WERI-Rb-1 (cell line): ENCODE data around the gene STRBP.

ENCODE experiments used
- DNase-seq: peaks from one replicate; pipeline ENCODE4 v3.0.0-alpha.2; 2020
- H3K27ac ChIP-seq: fragments of 250-450 bp; sonication (Bioruptor Pico); 2 replicates; pipeline ENCODE4 v1.5.1; 2020; ENCODE audit warnings: mild to moderate bottlenecking, moderate library complexity
- H3K27me3 ChIP-seq: fragments of 250-450 bp; sonication (Bioruptor Pico); 2 replicates; pipeline ENCODE4 v1.5.1; 2021; ENCODE audit warnings: mild to moderate bottlenecking, low read depth, moderate library complexity; ENCODE audit not compliant: insufficient read depth, severe bottlenecking
- H3K36me3 ChIP-seq: fragments of 250-450 bp; sonication (Bioruptor Pico); 2 replicates; pipeline ENCODE4 v1.5.1; 2020; ENCODE audit warnings: mild to moderate bottlenecking, moderate library complexity
- H3K4me3 ChIP-seq: 2 replicates; pipeline ENCODE4 v1.5.1; 2011; ENCODE audit warnings: low read depth, mild to moderate bottlenecking, control low read depth, low read length
- H3K9me3 ChIP-seq: fragments of 250-450 bp; sonication (Bioruptor Pico); 2 replicates; pipeline ENCODE4 v1.5.1; 2021; ENCODE audit warnings: mild to moderate bottlenecking, moderate library complexity; ENCODE audit not compliant: severe bottlenecking
- CTCF ChIP-seq: IDR thresholded peaks from 2 replicates; pipeline ENCODE4 v1.5.1; 2011; ENCODE audit warnings: low read depth, mild to moderate bottlenecking, control low read depth, inconsistent platforms, low read length

STRBP gene

GRCh38 chr9:123099042-123099441, 169.3 kb downstream of the STRBP start:
- Histone ChIP-seq H3K27ac (no peak overlapping the region), H3K4me3 (no peak overlapping the region), H3K27me3 (no peaks in the 10 kb centered on the region), H3K9me3 (no peaks in the 10 kb centered on the region), H3K36me3 (peaks cover 87% of the 10 kb centered on the region)
- no peak for DNase-seq
- no peak for TF ChIP-seq CTCF

GRCh38 chr9:123098096-123098459, 170.3 kb downstream of the STRBP start:
- no peak overlapping the region for H3K27ac ChIP-seq

GRCh38 chr9:123097430-123098095, 170.8 kb downstream of the STRBP start:
- no peaks in the 10 kb centered on the region for H3K9me3 ChIP-seq
- peaks cover 88% of the 10 kb centered on the region for H3K36me3 ChIP-seq
- H3K4me3 ChIP-seq: no peak overlapping the region
- TF ChIP-seq CTCF: no peak
- H3K27me3 ChIP-seq: no peaks in the 10 kb centered on the region
- no peak for DNase-seq
- no peak overlapping the region for H3K27ac ChIP-seq

More at GRCh38 chr9:123098096-123098459, 170.3 kb downstream of the STRBP start:
- H3K36me3 ChIP-seq: peaks cover 88% of the 10 kb centered on the region
- no peak for TF ChIP-seq CTCF
- no peak for DNase-seq
- no peaks in the 10 kb centered on the region for H3K9me3 ChIP-seq
- no peaks in the 10 kb centered on the region for H3K27me3 ChIP-seq
- H3K4me3 ChIP-seq: no peak overlapping the region

- H3K36me3 ChIP-seq: peaks cover 88% of the 10 kb centered on the region
- H3K4me3 ChIP-seq: no peak overlapping the region
These were observed 171.4 kb downstream of the STRBP start for GRCh38 chr9:123096987-123097386.

GRCh38 chr9:123093141-123093540, 175.2 kb downstream of the STRBP start:
- no peak overlapping the region for H3K27ac ChIP-seq
- no peak for TF ChIP-seq CTCF
- DNase-seq: no peak
- no peaks in the 10 kb centered on the region for H3K9me3 ChIP-seq
- peaks cover 68% of the 10 kb centered on the region for H3K36me3 ChIP-seq
- no peaks in the 10 kb centered on the region for H3K27me3 ChIP-seq
- H3K4me3 ChIP-seq: no peak overlapping the region

More at GRCh38 chr9:123096987-123097386, 171.4 kb downstream of the STRBP start:
- Histone ChIP-seq H3K27me3 (no peaks in the 10 kb centered on the region), H3K9me3 (no peaks in the 10 kb centered on the region), H3K27ac (no peak overlapping the region)
- no peak for DNase-seq
- TF ChIP-seq CTCF: no peak

GRCh38 chr9:123091459-123091858, 176.9 kb downstream of the STRBP start:
- Histone ChIP-seq H3K36me3 (peaks cover 51% of the 10 kb centered on the region), H3K27ac (no peak overlapping the region), H3K4me3 (no peak overlapping the region), H3K27me3 (no peaks in the 10 kb centered on the region), H3K9me3 (no peaks in the 10 kb centered on the region)
- no peak for DNase-seq
- peak; percentile 44; the same call in 1 of the 2 replicates for TF ChIP-seq CTCF
